HepG2 (cell line): Measurements from ENCODE around the gene MIF4GD. TPM values are rescaled to one million over a fixed set of nuclear protein-coding genes. Genes with fewer than 3 reads are reported as not detected.

Source experiments
- ASH2L ChIP-seq: fragments of 300-600, 200-600 bp; sonication (generic); IDR thresholded peaks from 2 replicates; pipeline ENCODE4 v1.7.0; 2017; ENCODE audit warnings: low read depth, mild to moderate bottlenecking, moderate library complexity, mixed read lengths, low read length; ENCODE audit not compliant: insufficient read length
- ATF1 ChIP-seq: IDR thresholded peaks from 2 replicates; pipeline ENCODE4 v1.6.1; 2016; ENCODE audit warnings: mild to moderate bottlenecking, control low read depth
- BRD4 ChIP-seq: sonication (generic); formaldehyde crosslinking; IDR thresholded peaks from 2 replicates; pipeline ENCODE4 v1.4.0; 2020; ENCODE audit warnings: missing genetic modification reagents
- CBX2 ChIP-seq, 2 experiments: fragments of 200-600 bp in 1 of 2; sonication (generic); formaldehyde crosslinking in 1 of 2; IDR thresholded peaks; 2 replicates each; pipeline versions ENCODE4 v1.7.0 to v1.8.1; 2018 to 2022; ENCODE audit warnings: low read depth in 2 of 2, low read length in 1 of 2, mild to moderate bottlenecking in 1 of 2, missing genetic modification reagents in 1 of 2
- CCDC6 ChIP-seq: sonication (generic); formaldehyde crosslinking; IDR thresholded peaks from 2 replicates; pipeline ENCODE4 v1.8.1; 2022; ENCODE audit warnings: mild to moderate bottlenecking, missing genetic modification reagents, moderate library complexity
- FOXK1 ChIP-seq: sonication (generic); formaldehyde crosslinking; IDR thresholded peaks from 2 replicates; pipeline ENCODE4 v1.4.0; 2020; ENCODE audit warnings: low read depth, missing genetic modification reagents, borderline replicate concordance
- KDM5B ChIP-seq: sonication (generic); formaldehyde crosslinking; IDR thresholded peaks from 2 replicates; pipeline ENCODE4 v1.4.0; 2020; ENCODE audit warnings: missing genetic modification reagents, mild to moderate bottlenecking, borderline replicate concordance
- KMT2A ChIP-seq: sonication (generic); formaldehyde crosslinking; IDR thresholded peaks from 2 replicates; pipeline ENCODE4 v1.4.0; 2020; ENCODE audit warnings: missing genetic modification reagents
- MXD4 ChIP-seq: IDR thresholded peaks from 2 replicates; pipeline ENCODE4 v1.6.1; 2016; ENCODE audit warnings: mild to moderate bottlenecking, missing biosample characterization, missing genetic modification reagents
- NFYC ChIP-seq: IDR thresholded peaks from 2 replicates; pipeline ENCODE4 v1.6.1; 2016; ENCODE audit warnings: missing genetic modification reagents, missing compliant biosample characterization
- NR3C1 ChIP-seq: sonication (generic); formaldehyde crosslinking; IDR thresholded peaks from 2 replicates; pipeline ENCODE4 v1.4.0; 2020; ENCODE audit warnings: missing genetic modification reagents
- PCBP2 ChIP-seq: fragments of 200-400 bp; formaldehyde crosslinking; optimal IDR thresholded peaks from 2 replicates; pipeline ENCODE3; 2018; ENCODE audit warnings: low read length, low read depth; ENCODE audit not compliant: poor library complexity, severe bottlenecking
- SAFB2 ChIP-seq: sonication (generic); formaldehyde crosslinking; IDR thresholded peaks from 2 replicates; pipeline ENCODE4 v1.5.1; 2020; ENCODE audit warnings: missing genetic modification reagents, low read depth, mild to moderate bottlenecking, borderline replicate concordance
- ZNF207 ChIP-seq: fragments of 450-650 bp; IDR thresholded peaks from 2 replicates; pipeline ENCODE4 v1.6.1; 2016; ENCODE audit warnings: antibody characterized with exemption, borderline replicate concordance
- ZNF30 ChIP-seq: sonication (generic); formaldehyde crosslinking; IDR thresholded peaks from 2 replicates; pipeline ENCODE4 v1.5.0; 2020; ENCODE audit warnings: mild to moderate bottlenecking, missing genetic modification reagents
- ZNF567 ChIP-seq: sonication (generic); formaldehyde crosslinking; IDR thresholded peaks from 2 replicates; pipeline ENCODE4 v1.8.1; 2023; ENCODE audit warnings: mild to moderate bottlenecking, missing genetic modification reagents, borderline replicate concordance
- ZNF75D ChIP-seq: sonication (generic); formaldehyde crosslinking; IDR thresholded peaks from 2 replicates; pipeline ENCODE4 v1.8.1; 2023; ENCODE audit warnings: missing genetic modification reagents, mild to moderate bottlenecking, borderline replicate concordance
- ZSCAN29 ChIP-seq: sonication (generic); formaldehyde crosslinking; conservative IDR thresholded peaks from 2 replicates; pipeline ENCODE4 v1.4.0; 2020; ENCODE audit warnings: mild to moderate bottlenecking, missing genetic modification reagents
- polyA plus RNA-seq, 8 experiments: library from polyadenylated mRNA; depleted of rRNA in 3 of 8; stranded (reverse) in 7 of 8; unstranded in 1 of 8; fragments of >200 nt; fragmentation: Illumina TruSeq in 4 of 8; extraction: Trizol in 4 of 8; gene quantifications; 2 replicates each; pipeline versions ENCODE4 v1.2.1 to v1.2.3, GENCODE V29; 2011 to 2016; ENCODE audit warnings: low read depth in 4 of 8, missing spikeins in 1 of 8, mixed read lengths in 1 of 8; ENCODE audit not compliant: insufficient read depth in 1 of 8
- total RNA-seq, 5 experiments: library from RNA; depleted of rRNA; stranded (reverse); fragments of >200 nt; fragmentation: Illumina TruSeq; extraction: Trizol; gene quantifications; 2 replicates each; pipeline ENCODE4 v1.2.3, GENCODE V29; 2016; ENCODE audit warnings: low read depth in 1 of 5
- TF ChIP-seq, protein P1 (sequence below): sonication (generic); formaldehyde crosslinking; IDR thresholded peaks from 2 replicates; pipeline ENCODE4 v1.4.0; 2020; ENCODE audit warnings: mild to moderate bottlenecking, missing genetic modification reagents
- TF ChIP-seq, protein P2 (sequence below): sonication (generic); formaldehyde crosslinking; IDR thresholded peaks from 2 replicates; pipeline ENCODE4 v1.8.1; 2023; ENCODE audit warnings: mild to moderate bottlenecking, missing genetic modification reagents, borderline replicate concordance
- TF ChIP-seq, protein P3 (sequence below): sonication (generic); formaldehyde crosslinking; IDR thresholded peaks from 2 replicates; pipeline ENCODE4 v1.9.0; 2021; ENCODE audit warnings: missing genetic modification reagents, borderline replicate concordance
- TF ChIP-seq, protein P4 (sequence below): sonication (generic); formaldehyde crosslinking; IDR thresholded peaks from 2 replicates; pipeline ENCODE4 v1.8.1; 2023; ENCODE audit warnings: mild to moderate bottlenecking, missing genetic modification reagents

MIF4GD gene
- total and polyA plus RNA-seq, 2 of the 13 experiments (the other 11 are each of a cell fraction or from before 2014, with no cell fraction given), result 14.0 to 28.0 TPM

DNA sequence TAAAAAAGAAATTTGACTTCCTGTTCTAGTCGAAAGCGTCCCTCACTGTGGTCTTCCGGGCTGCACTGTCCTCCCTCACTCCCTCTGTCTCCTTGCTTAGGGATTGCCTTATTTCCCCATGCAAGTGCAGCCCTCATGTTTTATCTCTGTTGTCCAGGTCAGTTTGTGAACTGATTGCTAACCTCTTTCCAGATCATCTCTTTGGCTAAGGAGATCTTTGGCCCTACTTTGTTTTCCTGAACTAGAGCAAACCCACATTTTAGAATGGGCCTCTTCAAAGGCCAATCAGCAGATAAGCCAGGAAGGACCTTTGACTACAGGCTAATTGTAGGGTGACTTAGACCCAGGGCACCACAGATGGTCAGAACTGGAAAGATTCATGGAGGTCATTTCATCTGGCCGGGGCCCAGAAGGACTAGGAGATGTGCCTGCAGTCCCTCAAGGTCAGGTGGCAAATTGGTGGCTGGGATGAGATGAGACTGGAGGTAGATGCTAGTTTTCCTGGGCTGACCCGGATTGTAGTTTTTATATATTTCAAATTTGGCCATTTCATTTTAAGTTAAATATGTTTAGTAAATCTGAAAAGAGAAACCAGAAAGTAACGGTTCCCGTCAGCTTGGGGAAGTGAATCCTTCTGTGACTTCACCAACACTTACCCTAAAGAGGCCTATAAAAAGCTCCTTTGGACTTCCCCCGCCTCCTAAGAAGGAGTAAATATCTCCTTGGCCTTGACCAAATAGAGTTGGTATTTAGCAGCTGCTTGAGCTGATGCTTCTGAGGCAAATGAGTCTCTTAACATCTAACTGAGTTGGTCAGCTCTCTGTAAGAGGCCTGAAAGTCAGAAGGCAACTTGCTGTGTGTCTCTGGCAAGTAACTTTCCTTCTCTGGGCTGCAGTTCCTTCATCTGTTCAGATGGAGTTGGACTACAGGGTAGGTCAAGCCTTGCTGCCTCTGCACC, 24.4 kb upstream of the MIF4GD start (continued):
- TF ChIP-seq, protein P1, sequence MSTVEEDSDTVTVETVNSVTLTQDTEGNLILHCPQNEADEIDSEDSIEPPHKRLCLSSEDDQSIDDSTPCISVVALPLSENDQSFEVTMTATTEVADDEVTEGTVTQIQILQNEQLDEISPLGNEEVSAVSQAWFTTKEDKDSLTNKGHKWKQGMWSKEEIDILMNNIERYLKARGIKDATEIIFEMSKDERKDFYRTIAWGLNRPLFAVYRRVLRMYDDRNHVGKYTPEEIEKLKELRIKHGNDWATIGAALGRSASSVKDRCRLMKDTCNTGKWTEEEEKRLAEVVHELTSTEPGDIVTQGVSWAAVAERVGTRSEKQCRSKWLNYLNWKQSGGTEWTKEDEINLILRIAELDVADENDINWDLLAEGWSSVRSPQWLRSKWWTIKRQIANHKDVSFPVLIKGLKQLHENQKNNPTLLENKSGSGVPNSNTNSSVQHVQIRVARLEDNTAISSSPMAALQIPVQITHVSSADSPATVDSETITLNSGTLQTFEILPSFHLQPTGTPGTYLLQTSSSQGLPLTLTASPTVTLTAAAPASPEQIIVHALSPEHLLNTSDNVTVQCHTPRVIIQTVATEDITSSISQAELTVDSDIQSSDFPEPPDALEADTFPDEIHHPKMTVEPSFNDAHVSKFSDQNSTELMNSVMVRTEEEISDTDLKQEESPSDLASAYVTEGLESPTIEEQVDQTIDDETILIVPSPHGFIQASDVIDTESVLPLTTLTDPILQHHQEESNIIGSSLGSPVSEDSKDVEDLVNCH (CRISPR knock-in tag), result no peak
- TF ChIP-seq KDM5B (CRISPR knock-in tag), result no peak
- TF ChIP-seq BRD4 (CRISPR knock-in tag), result no peak; the same call in 1 of the 2 replicates
- TF ChIP-seq, protein P2, sequence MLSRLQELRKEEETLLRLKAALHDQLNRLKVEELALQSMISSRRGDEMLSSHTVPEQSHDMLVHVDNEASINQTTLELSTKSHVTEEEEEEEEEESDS (CRISPR knock-in tag), result no peak
- no peak for TF ChIP-seq PCBP2
- peak; percentile 54; the same call in 1 of the 2 replicates for TF ChIP-seq MXD4 (CRISPR knock-in tag)
- TF ChIP-seq NR3C1 (CRISPR knock-in tag), result no peak
- TF ChIP-seq ASH2L, result peak; percentile 72
- TF ChIP-seq CBX2 (IDR thresholded peaks at IDR 0.05; ENCODE audit: low read depth, low read length), result no peak
- TF ChIP-seq CBX2 (CRISPR knock-in tag; IDR thresholded peaks at IDR 0.05; ENCODE audit: low read depth), result no peak
- no peak for TF ChIP-seq ZNF75D (CRISPR knock-in tag)
- TF ChIP-seq, protein P3, sequence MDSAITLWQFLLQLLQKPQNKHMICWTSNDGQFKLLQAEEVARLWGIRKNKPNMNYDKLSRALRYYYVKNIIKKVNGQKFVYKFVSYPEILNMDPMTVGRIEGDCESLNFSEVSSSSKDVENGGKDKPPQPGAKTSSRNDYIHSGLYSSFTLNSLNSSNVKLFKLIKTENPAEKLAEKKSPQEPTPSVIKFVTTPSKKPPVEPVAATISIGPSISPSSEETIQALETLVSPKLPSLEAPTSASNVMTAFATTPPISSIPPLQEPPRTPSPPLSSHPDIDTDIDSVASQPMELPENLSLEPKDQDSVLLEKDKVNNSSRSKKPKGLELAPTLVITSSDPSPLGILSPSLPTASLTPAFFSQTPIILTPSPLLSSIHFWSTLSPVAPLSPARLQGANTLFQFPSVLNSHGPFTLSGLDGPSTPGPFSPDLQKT, result no peak
- TF ChIP-seq ZNF30 (CRISPR knock-in tag), result no peak
- peak; percentile 59 for TF ChIP-seq CCDC6 (CRISPR knock-in tag)
- TF ChIP-seq ZSCAN29 (CRISPR knock-in tag), result peak; percentile 95
- TF ChIP-seq SAFB2, result no peak; the same call in 1 of the 2 replicates
- TF ChIP-seq, protein P4, sequence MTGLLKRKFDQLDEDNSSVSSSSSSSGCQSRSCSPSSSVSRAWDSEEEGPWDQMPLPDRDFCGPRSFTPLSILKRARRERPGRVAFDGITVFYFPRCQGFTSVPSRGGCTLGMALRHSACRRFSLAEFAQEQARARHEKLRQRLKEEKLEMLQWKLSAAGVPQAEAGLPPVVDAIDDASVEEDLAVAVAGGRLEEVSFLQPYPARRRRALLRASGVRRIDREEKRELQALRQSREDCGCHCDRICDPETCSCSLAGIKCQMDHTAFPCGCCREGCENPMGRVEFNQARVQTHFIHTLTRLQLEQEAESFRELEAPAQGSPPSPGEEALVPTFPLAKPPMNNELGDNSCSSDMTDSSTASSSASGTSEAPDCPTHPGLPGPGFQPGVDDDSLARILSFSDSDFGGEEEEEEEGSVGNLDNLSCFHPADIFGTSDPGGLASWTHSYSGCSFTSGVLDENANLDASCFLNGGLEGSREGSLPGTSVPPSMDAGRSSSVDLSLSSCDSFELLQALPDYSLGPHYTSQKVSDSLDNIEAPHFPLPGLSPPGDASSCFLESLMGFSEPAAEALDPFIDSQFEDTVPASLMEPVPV (CRISPR knock-in tag), result no peak
- peak; percentile 71 for TF ChIP-seq NFYC (CRISPR knock-in tag)
- TF ChIP-seq ZNF207, result no peak
- TF ChIP-seq KMT2A (CRISPR knock-in tag), result peak; percentile 30; the same call in 1 of the 2 replicates
- no peak for TF ChIP-seq FOXK1 (CRISPR knock-in tag)
- 0 out of 2 replicates have a peak, but pooled peaks have one; percentile 27 for TF ChIP-seq ZNF567
- peak; percentile 38; the same call in 1 of the 2 replicates for TF ChIP-seq ATF1
